ENCODE results near the gene OBSCN. TPM values are rescaled to one million over a fixed set of nuclear protein-coding genes. Genes with fewer than 3 reads are reported as not detected.

OBSCN gene
- total and polyA plus RNA-seq, 10 of the 15 experiments (the other 5 are each of a cell fraction or from before 2014, with no cell fraction given), result 0.01 to 0.36 (median 0.08) TPM; not detected in 2

- BruUV-seq (replicated peaks), result no TSS peak
- no peak for FAIRE-seq
- CTCF ChIA-PET, result interaction anchor here (1.0 kb wide), 1 partner anchor 8 kb away, joined by 4 read pairs; no protein-coding TSS in a partner anchor
Observed at GRCh38 chr1:228385232-228385631, 177.4 kb downstream of the OBSCN start.

More at GRCh38 chr1:228385232-228385631, 177.4 kb downstream of the OBSCN start:
- Histone ChIP-seq H4K20me1 (ENCODE audit: control insufficient read depth, insufficient read depth) (no peaks in the 10 kb centered on the region), H3K4me3 (no peak overlapping the region), H3K9me3 (replicated peaks; ENCODE audit: control insufficient read depth, insufficient read depth, low read length) (no peaks in the 10 kb centered on the region), H3K4me2 (ENCODE audit: control insufficient read depth, insufficient read depth) (no peak overlapping the region), H3K27me3 (replicated peaks in 1 of 2; ENCODE audit: control insufficient read depth in 2 of 2, insufficient read depth in 2 of 2, low read length in 1 of 2) (no peaks in the 10 kb centered on the region; a peak in 1 of 4 replicates), H3K27ac (ENCODE audit: control insufficient read depth, insufficient read depth) (no peak overlapping the region), H3K79me2 (ENCODE audit: control insufficient read depth, insufficient read depth, low read length) (no peaks in the 10 kb centered on the region), H3K9ac (ENCODE audit: control insufficient read depth, insufficient read depth, low read length) (no peak overlapping the region), H3K4me1 (ENCODE audit: control insufficient read depth, insufficient read depth, low read length) (no peaks in the 10 kb centered on the region), H2AFZ (ENCODE audit: control insufficient read depth, low read depth, low read length) (no peak overlapping the region), H3K36me3 (ENCODE audit: control insufficient read depth in 2 of 2, insufficient read depth in 2 of 2, low read length in 1 of 2) (no peaks in the 10 kb centered on the region)
- ChIA-PET SMC1A (ENCODE audit: uncharacterized antibody, unreplicated experiment) (no interaction called here), RAD21 (ENCODE audit: unreplicated experiment) (no interaction called here), POLR2A (no interaction called here)
- ATAC-seq (no peak), DNase-seq (ENCODE audit: low read depth, low spot score) (no peak)
- in situ Hi-C loops (cut with MboI), result no loop called here
- intact Hi-C loops (cut with micrococcal nuclease; ENCODE audit: unreplicated experiment), result no loop called here
- TF ChIP-seq SREBF1 (IDR thresholded peaks at IDR 0.05; ENCODE audit: low read length) (no peak), IKZF1 (conservative IDR thresholded peaks at IDR 0.05) (no peak), CHD2 (IDR thresholded peaks at IDR 0.05; ENCODE audit: borderline replicate concordance, low read depth, low read length) (no peak), PRDM15 (CRISPR knock-in tag; IDR thresholded peaks at IDR 0.05) (no peak), TBL1XR1 (IDR thresholded peaks at IDR 0.05; ENCODE audit: low read depth, low read length) (no peak), HDGF (IDR thresholded peaks at IDR 0.05) (no peak), NFYA (IDR thresholded peaks at IDR 0.05; ENCODE audit: borderline replicate concordance, low read depth, low read length) (no peak), CTCF (IDR thresholded peaks at IDR 0.05 in 2 of 3, conservative IDR thresholded peaks at IDR 0.05 in 1 of 3; ENCODE audit: control insufficient read depth in 2 of 3, extremely low read depth in 1 of 3, insufficient read depth in 1 of 3, low read depth in 3 of 3, low read length in 3 of 3) (no peak), ETV6 (conservative IDR thresholded peaks at IDR 0.05 in 1 of 2, IDR thresholded peaks at IDR 0.05 in 1 of 2; ENCODE audit: borderline replicate concordance in 1 of 2, low read depth in 1 of 2) (no peak), BCL11A (IDR thresholded peaks at IDR 0.05; ENCODE audit: low read depth, low read length) (no peak)
